ENCODE data around the gene SORL1-AS1.

SORL1-AS1 gene

GRCh38 chr11:121464352-121464946 is 11.7 kb upstream of the SORL1-AS1 start:
- TF ChIP-seq, protein P1, sequence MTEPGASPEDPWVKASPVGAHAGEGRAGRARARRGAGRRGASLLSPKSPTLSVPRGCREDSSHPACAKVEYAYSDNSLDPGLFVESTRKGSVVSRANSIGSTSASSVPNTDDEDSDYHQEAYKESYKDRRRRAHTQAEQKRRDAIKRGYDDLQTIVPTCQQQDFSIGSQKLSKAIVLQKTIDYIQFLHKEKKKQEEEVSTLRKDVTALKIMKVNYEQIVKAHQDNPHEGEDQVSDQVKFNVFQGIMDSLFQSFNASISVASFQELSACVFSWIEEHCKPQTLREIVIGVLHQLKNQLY (CRISPR knock-in tag; IDR thresholded peaks at IDR 0.05), result no peak
- TF ChIP-seq, protein P2, sequence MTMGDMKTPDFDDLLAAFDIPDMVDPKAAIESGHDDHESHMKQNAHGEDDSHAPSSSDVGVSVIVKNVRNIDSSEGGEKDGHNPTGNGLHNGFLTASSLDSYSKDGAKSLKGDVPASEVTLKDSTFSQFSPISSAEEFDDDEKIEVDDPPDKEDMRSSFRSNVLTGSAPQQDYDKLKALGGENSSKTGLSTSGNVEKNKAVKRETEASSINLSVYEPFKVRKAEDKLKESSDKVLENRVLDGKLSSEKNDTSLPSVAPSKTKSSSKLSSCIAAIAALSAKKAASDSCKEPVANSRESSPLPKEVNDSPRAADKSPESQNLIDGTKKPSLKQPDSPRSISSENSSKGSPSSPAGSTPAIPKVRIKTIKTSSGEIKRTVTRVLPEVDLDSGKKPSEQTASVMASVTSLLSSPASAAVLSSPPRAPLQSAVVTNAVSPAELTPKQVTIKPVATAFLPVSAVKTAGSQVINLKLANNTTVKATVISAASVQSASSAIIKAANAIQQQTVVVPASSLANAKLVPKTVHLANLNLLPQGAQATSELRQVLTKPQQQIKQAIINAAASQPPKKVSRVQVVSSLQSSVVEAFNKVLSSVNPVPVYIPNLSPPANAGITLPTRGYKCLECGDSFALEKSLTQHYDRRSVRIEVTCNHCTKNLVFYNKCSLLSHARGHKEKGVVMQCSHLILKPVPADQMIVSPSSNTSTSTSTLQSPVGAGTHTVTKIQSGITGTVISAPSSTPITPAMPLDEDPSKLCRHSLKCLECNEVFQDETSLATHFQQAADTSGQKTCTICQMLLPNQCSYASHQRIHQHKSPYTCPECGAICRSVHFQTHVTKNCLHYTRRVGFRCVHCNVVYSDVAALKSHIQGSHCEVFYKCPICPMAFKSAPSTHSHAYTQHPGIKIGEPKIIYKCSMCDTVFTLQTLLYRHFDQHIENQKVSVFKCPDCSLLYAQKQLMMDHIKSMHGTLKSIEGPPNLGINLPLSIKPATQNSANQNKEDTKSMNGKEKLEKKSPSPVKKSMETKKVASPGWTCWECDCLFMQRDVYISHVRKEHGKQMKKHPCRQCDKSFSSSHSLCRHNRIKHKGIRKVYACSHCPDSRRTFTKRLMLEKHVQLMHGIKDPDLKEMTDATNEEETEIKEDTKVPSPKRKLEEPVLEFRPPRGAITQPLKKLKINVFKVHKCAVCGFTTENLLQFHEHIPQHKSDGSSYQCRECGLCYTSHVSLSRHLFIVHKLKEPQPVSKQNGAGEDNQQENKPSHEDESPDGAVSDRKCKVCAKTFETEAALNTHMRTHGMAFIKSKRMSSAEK (CRISPR knock-in tag; IDR thresholded peaks at IDR 0.05; ENCODE audit: borderline replicate concordance), result no peak
- TF ChIP-seq ATF2 (CRISPR knock-in tag; IDR thresholded peaks at IDR 0.05; ENCODE audit: borderline replicate concordance, low read depth) (no peak), GABPB1 (CRISPR knock-in tag; IDR thresholded peaks at IDR 0.05) (no peak), CTCF (IDR thresholded peaks at IDR 0.05) (no peak), TCF7 (CRISPR knock-in tag; IDR thresholded peaks at IDR 0.05; ENCODE audit: low read depth) (no peak), ATF6 (CRISPR knock-in tag; IDR thresholded peaks at IDR 0.05) (no peak), ESRRA (CRISPR knock-in tag; IDR thresholded peaks at IDR 0.05; ENCODE audit: borderline replicate concordance) (no peak), JUN (CRISPR knock-in tag; IDR thresholded peaks at IDR 0.05) (no peak), FOXJ3 (CRISPR knock-in tag; IDR thresholded peaks at IDR 0.05; ENCODE audit: borderline replicate concordance) (no peak)
- TF ChIP-seq, protein P3, sequence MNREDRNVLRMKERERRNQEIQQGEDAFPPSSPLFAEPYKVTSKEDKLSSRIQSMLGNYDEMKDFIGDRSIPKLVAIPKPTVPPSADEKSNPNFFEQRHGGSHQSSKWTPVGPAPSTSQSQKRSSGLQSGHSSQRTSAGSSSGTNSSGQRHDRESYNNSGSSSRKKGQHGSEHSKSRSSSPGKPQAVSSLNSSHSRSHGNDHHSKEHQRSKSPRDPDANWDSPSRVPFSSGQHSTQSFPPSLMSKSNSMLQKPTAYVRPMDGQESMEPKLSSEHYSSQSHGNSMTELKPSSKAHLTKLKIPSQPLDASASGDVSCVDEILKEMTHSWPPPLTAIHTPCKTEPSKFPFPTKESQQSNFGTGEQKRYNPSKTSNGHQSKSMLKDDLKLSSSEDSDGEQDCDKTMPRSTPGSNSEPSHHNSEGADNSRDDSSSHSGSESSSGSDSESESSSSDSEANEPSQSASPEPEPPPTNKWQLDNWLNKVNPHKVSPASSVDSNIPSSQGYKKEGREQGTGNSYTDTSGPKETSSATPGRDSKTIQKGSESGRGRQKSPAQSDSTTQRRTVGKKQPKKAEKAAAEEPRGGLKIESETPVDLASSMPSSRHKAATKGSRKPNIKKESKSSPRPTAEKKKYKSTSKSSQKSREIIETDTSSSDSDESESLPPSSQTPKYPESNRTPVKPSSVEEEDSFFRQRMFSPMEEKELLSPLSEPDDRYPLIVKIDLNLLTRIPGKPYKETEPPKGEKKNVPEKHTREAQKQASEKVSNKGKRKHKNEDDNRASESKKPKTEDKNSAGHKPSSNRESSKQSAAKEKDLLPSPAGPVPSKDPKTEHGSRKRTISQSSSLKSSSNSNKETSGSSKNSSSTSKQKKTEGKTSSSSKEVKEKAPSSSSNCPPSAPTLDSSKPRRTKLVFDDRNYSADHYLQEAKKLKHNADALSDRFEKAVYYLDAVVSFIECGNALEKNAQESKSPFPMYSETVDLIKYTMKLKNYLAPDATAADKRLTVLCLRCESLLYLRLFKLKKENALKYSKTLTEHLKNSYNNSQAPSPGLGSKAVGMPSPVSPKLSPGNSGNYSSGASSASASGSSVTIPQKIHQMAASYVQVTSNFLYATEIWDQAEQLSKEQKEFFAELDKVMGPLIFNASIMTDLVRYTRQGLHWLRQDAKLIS (CRISPR knock-in tag; IDR thresholded peaks at IDR 0.05; ENCODE audit: borderline replicate concordance), result no peak
- TF ChIP-seq, protein P4, sequence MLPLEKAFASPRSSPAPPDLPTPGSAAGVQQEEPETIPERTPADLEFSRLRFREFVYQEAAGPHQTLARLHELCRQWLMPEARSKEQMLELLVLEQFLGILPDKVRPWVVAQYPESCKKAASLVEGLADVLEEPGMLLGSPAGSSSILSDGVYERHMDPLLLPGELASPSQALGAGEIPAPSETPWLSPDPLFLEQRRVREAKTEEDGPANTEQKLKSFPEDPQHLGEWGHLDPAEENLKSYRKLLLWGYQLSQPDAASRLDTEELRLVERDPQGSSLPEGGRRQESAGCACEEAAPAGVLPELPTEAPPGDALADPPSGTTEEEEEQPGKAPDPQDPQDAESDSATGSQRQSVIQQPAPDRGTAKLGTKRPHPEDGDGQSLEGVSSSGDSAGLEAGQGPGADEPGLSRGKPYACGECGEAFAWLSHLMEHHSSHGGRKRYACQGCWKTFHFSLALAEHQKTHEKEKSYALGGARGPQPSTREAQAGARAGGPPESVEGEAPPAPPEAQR (CRISPR knock-in tag; IDR thresholded peaks at IDR 0.05), result no peak
- peaks cover 97% of the 10 kb centered on the region for H3K4me1 Mint-ChIP-seq
- ChIA-PET CTCF (interaction anchor here (1.0 to 1.6 kb wide), 3 partner anchors 37 to 143 kb away, joined by 4 read pairs; no protein-coding TSS in a partner anchor), POLR2A (interaction anchor here (0.6 kb wide), 1 partner anchor 1327 kb away, joined by 5 read pairs; no protein-coding TSS in a partner anchor)
- H3K27me3 Mint-ChIP-seq (ENCODE audit: low read depth), result no peaks in the 10 kb centered on the region
- no peaks in the 10 kb centered on the region for H3K9me3 Mint-ChIP-seq
- peak overlapping the region; percentile 67 for H3K27ac Mint-ChIP-seq
- peaks cover under 1% of the 10 kb centered on the region; the same call in 1 of the 2 replicates for H3K36me3 Mint-ChIP-seq
- DNase-seq (ENCODE audit: low spot score), result no peak
- peak; percentile 11; the same call in 1 of the 2 replicates for ATAC-seq
- no peak overlapping the region for H3K4me3 Mint-ChIP-seq

All from WTC11 (cell line).